Measurements from ENCODE around the gene CNTN4.

DNA sequence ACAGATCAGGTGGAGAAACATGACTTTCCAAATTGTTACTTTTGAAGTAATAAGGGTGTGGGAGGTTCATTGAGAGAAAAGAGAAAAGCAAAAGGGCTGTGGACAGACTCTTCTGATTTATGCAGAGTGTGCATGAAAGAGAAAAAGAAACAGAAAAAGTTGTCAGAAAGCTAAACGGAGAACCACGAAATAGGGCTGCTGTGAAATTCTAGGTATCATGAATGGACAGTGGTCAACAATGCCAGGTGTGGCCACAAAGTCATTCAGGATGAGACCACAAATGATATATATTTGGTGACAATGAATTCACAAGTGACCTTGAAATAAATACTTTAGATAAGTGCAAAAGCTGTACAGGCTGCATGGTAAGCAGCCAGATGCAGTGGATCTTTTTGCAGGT, 841.4 kb downstream of the CNTN4 start:
- TF ChIP-seq, protein P1, sequence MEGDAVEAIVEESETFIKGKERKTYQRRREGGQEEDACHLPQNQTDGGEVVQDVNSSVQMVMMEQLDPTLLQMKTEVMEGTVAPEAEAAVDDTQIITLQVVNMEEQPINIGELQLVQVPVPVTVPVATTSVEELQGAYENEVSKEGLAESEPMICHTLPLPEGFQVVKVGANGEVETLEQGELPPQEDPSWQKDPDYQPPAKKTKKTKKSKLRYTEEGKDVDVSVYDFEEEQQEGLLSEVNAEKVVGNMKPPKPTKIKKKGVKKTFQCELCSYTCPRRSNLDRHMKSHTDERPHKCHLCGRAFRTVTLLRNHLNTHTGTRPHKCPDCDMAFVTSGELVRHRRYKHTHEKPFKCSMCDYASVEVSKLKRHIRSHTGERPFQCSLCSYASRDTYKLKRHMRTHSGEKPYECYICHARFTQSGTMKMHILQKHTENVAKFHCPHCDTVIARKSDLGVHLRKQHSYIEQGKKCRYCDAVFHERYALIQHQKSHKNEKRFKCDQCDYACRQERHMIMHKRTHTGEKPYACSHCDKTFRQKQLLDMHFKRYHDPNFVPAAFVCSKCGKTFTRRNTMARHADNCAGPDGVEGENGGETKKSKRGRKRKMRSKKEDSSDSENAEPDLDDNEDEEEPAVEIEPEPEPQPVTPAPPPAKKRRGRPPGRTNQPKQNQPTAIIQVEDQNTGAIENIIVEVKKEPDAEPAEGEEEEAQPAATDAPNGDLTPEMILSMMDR (conservative IDR thresholded peaks at IDR 0.05; ENCODE audit: low read depth in 2 of 2) = no peak
- TF ChIP-seq JUNB (IDR thresholded peaks at IDR 0.05; ENCODE audit: unreplicated experiment) = no peak
- TF ChIP-seq, protein P2, sequence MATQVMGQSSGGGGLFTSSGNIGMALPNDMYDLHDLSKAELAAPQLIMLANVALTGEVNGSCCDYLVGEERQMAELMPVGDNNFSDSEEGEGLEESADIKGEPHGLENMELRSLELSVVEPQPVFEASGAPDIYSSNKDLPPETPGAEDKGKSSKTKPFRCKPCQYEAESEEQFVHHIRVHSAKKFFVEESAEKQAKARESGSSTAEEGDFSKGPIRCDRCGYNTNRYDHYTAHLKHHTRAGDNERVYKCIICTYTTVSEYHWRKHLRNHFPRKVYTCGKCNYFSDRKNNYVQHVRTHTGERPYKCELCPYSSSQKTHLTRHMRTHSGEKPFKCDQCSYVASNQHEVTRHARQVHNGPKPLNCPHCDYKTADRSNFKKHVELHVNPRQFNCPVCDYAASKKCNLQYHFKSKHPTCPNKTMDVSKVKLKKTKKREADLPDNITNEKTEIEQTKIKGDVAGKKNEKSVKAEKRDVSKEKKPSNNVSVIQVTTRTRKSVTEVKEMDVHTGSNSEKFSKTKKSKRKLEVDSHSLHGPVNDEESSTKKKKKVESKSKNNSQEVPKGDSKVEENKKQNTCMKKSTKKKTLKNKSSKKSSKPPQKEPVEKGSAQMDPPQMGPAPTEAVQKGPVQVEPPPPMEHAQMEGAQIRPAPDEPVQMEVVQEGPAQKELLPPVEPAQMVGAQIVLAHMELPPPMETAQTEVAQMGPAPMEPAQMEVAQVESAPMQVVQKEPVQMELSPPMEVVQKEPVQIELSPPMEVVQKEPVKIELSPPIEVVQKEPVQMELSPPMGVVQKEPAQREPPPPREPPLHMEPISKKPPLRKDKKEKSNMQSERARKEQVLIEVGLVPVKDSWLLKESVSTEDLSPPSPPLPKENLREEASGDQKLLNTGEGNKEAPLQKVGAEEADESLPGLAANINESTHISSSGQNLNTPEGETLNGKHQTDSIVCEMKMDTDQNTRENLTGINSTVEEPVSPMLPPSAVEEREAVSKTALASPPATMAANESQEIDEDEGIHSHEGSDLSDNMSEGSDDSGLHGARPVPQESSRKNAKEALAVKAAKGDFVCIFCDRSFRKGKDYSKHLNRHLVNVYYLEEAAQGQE (IDR thresholded peaks at IDR 0.05; ENCODE audit: unreplicated experiment) = no peak

Measured in GM23338 (cell line).